H9 (cell line): ENCODE measurements around the gene SLC6A7. TPM values are rescaled to one million over a fixed set of nuclear protein-coding genes. Genes with fewer than 3 reads are reported as not detected.

Experiments used
- DNase-seq: peaks from one replicate; pipeline ENCODE4 v3.0.0-alpha.2; 2017
- H2AFZ ChIP-seq: one replicate; pipeline ENCODE4 v1.6.1; 2013; ENCODE audit warnings: mild to moderate bottlenecking, low read length, control low read depth, moderate library complexity
- H2AK5ac ChIP-seq: 2 replicates; pipeline ENCODE4 v1.6.1; 2013; ENCODE audit warnings: low read length, control low read depth, mixed read lengths; ENCODE audit not compliant: insufficient read length
- H2BK120ac ChIP-seq: one replicate; pipeline ENCODE4 v1.6.1; 2013; ENCODE audit warnings: low read depth, mild to moderate bottlenecking, low read length, control low read depth, inconsistent platforms; ENCODE audit not compliant: poor library complexity, severe bottlenecking
- H2BK12ac ChIP-seq: 2 replicates; pipeline ENCODE4 v1.6.1; 2013; ENCODE audit warnings: low read length, control low read depth, mixed read lengths, low read depth; ENCODE audit not compliant: insufficient read length
- H2BK15ac ChIP-seq: 2 replicates; pipeline ENCODE4 v1.6.1; 2013; ENCODE audit warnings: low read depth, low read length, control low read depth
- H2BK20ac ChIP-seq: one replicate; pipeline ENCODE4 v1.6.1; 2013; ENCODE audit warnings: low read depth, mild to moderate bottlenecking, low read length, control low read depth, inconsistent platforms; ENCODE audit not compliant: poor library complexity, severe bottlenecking
- H2BK5ac ChIP-seq: 2 replicates; pipeline ENCODE4 v1.6.1; 2013; ENCODE audit warnings: low read length, control low read depth, mixed read lengths; ENCODE audit not compliant: insufficient read length
- H3K14ac ChIP-seq: 2 replicates; pipeline ENCODE4 v1.6.1; 2013; ENCODE audit warnings: low read length, control low read depth; ENCODE audit not compliant: insufficient read depth
- H3K18ac ChIP-seq: 2 replicates; pipeline ENCODE4 v1.6.1; 2013; ENCODE audit warnings: low read depth, mild to moderate bottlenecking, mixed read lengths, low read length, control low read depth; ENCODE audit not compliant: insufficient read length
- H3K23ac ChIP-seq: 2 replicates; pipeline ENCODE4 v1.6.1; 2013; ENCODE audit warnings: low read length, control low read depth, mixed read lengths, low read depth; ENCODE audit not compliant: insufficient read length
- H3K23me2 ChIP-seq: 2 replicates; pipeline ENCODE4 v1.6.1; 2013; ENCODE audit warnings: low read depth, mild to moderate bottlenecking, mixed read lengths, low read length, control low read depth; ENCODE audit not compliant: insufficient read length, poor library complexity, severe bottlenecking
- H3K27ac ChIP-seq: 2 replicates; pipeline ENCODE4 v1.5.1; 2013; ENCODE audit warnings: low read length, control low read depth, mixed read lengths, low read depth; ENCODE audit not compliant: insufficient read length
- H3K27me3 ChIP-seq: 2 replicates; pipeline ENCODE4 v1.6.1; 2013; ENCODE audit warnings: low read length, control low read depth, inconsistent platforms; ENCODE audit not compliant: insufficient read depth
- H3K4ac ChIP-seq: 2 replicates; pipeline ENCODE4 v1.6.1; 2013; ENCODE audit warnings: low read depth, mild to moderate bottlenecking, control low read depth, inconsistent platforms, low read length, moderate library complexity
- H3K4me1 ChIP-seq: 2 replicates; pipeline ENCODE4 v1.6.1; 2013; ENCODE audit warnings: low read length, control low read depth, inconsistent platforms; ENCODE audit not compliant: insufficient read depth
- H3K4me2 ChIP-seq: 2 replicates; pipeline ENCODE4 v1.6.1; 2013; ENCODE audit warnings: low read length, control low read depth, mixed read lengths; ENCODE audit not compliant: insufficient read length, insufficient read depth
- H3K56ac ChIP-seq: 2 replicates; pipeline ENCODE4 v1.6.1; 2013; ENCODE audit warnings: low read depth, mild to moderate bottlenecking, mixed read lengths, low read length, control low read depth; ENCODE audit not compliant: insufficient read length
- H3K79me1 ChIP-seq: 2 replicates; pipeline ENCODE4 v1.6.1; 2013; ENCODE audit warnings: low read depth, mild to moderate bottlenecking, moderate library complexity, low read length, control low read depth, inconsistent platforms; ENCODE audit not compliant: insufficient read depth, poor library complexity, severe bottlenecking
- H3K79me2 ChIP-seq: 2 replicates; pipeline ENCODE4 v1.6.1; 2013; ENCODE audit warnings: low read length, control low read depth, inconsistent platforms; ENCODE audit not compliant: insufficient read depth
- H3K9ac ChIP-seq: 2 replicates; pipeline ENCODE4 v1.6.1; 2013; ENCODE audit warnings: low read length, control low read depth, mixed read lengths; ENCODE audit not compliant: insufficient read length; ENCODE audit errors: extremely low read depth
- H3K9me3 ChIP-seq: one replicate; pipeline ENCODE4 v1.6.1; 2013; ENCODE audit warnings: low read depth, low read length, inconsistent platforms; ENCODE audit not compliant: control insufficient read depth
- H3T11ph ChIP-seq: one replicate; pipeline ENCODE4 v1.6.1; 2013; ENCODE audit warnings: mild to moderate bottlenecking, low read length, control low read depth, inconsistent platforms
- H4K20me1 ChIP-seq: one replicate; pipeline ENCODE4 v1.6.1; 2013; ENCODE audit not compliant: control insufficient read depth, insufficient read length, insufficient read depth
- H4K5ac ChIP-seq: 2 replicates; pipeline ENCODE4 v1.6.1; 2013; ENCODE audit warnings: low read depth, mild to moderate bottlenecking, mixed read lengths, low read length, control low read depth; ENCODE audit not compliant: insufficient read length
- H4K8ac ChIP-seq: replicated peaks from 2 replicates; pipeline ENCODE4 v1.6.1; 2013; ENCODE audit warnings: low read length, control low read depth, mixed read lengths, low read depth; ENCODE audit not compliant: insufficient read length
- H4K91ac ChIP-seq: 2 replicates; pipeline ENCODE4 v1.6.1; 2013; ENCODE audit warnings: low read depth, mild to moderate bottlenecking, moderate library complexity, mixed read lengths, low read length, control low read depth; ENCODE audit not compliant: insufficient read length
- H3K27ac Mint-ChIP-seq, 3 experiments: 2 replicates in 2 of 3; 3 replicates in 1 of 3; pipeline ENCODE4 v1.8.0; 2020 to 2021; ENCODE audit warnings: mixed read lengths in 3 of 3, mild to moderate bottlenecking in 1 of 3, moderate library complexity in 1 of 3
- H3K27me3 Mint-ChIP-seq: 2 replicates; pipeline ENCODE4 v1.8.0; 2021; ENCODE audit warnings: low read depth, mild to moderate bottlenecking, moderate library complexity, mixed read lengths
- H3K36me3 Mint-ChIP-seq, 3 experiments: 2 replicates in 2 of 3; 3 replicates in 1 of 3; pipeline ENCODE4 v1.8.0; 2020 to 2021; ENCODE audit warnings: low read depth in 3 of 3, mixed read lengths in 3 of 3; ENCODE audit not compliant: insufficient read depth in 1 of 3
- H3K4me1 Mint-ChIP-seq, 2 experiments: 2 replicates each; pipeline ENCODE4 v1.8.0; 2020; ENCODE audit warnings: mixed read lengths in 2 of 2
- H3K4me3 Mint-ChIP-seq, 2 experiments: 2 replicates in 1 of 2; 3 replicates in 1 of 2; pipeline ENCODE4 v1.8.0; 2020 to 2021; ENCODE audit warnings: mild to moderate bottlenecking in 2 of 2, mixed read lengths in 2 of 2, moderate library complexity in 1 of 2
- H3K9me3 Mint-ChIP-seq, 2 experiments: 2 replicates in 1 of 2; 3 replicates in 1 of 2; pipeline ENCODE4 v1.8.0; 2020; ENCODE audit warnings: mild to moderate bottlenecking in 2 of 2, mixed read lengths in 2 of 2, moderate library complexity in 1 of 2
- WGBS: extraction: QIAGEN DNeasy Blood & Tissue Kit; methylation state at CpG from one replicate; pipeline ENCODE4 v1.1.7; 2013; ENCODE audit warnings: missing lambda C conversion rate, low lambda C conversion rate, mixed read lengths; ENCODE audit not compliant: insufficient read length; ENCODE audit errors: extremely low coverage; 5-methylcytosine and 5-hydroxymethylcytosine counted together
- total RNA-seq: library from RNA; stranded (reverse); gene quantifications from 2 replicates; pipeline ENCODE4 v1.2.1, GENCODE V29; 2021
- TF ChIP-seq, protein P1 (sequence below): fragments of 200-600 bp; sonication (generic); conservative IDR thresholded peaks from 3 replicates; pipeline ENCODE4 v1.8.0; 2021; ENCODE audit warnings: antibody characterized with exemption, mild to moderate bottlenecking

Gene SLC6A7
- total RNA-seq, 1 experiment from 2014 or later = not detected

- Mint-ChIP-seq H3K27me3 (peaks cover 90% of the 10 kb centered on the region), H3K27ac (no peak overlapping the region)
- no peaks in the 10 kb centered on the region for H3K9me3 ChIP-seq
Measured at GRCh38 chr5:150192462-150192861, 2.6 kb downstream of the SLC6A7 start.

More at GRCh38 chr5:150192462-150192861, 2.6 kb downstream of the SLC6A7 start:
- H2BK5ac ChIP-seq = no peak overlapping the region
- H3K27me3 ChIP-seq = peaks cover 35% of the 10 kb centered on the region
- H4K91ac ChIP-seq = no peak overlapping the region
- H3K23me2 ChIP-seq = peaks cover 9% of the 10 kb centered on the region
- no peaks in the 10 kb centered on the region for H4K20me1 ChIP-seq
- no peak overlapping the region for H2BK120ac ChIP-seq
- no peaks in the 10 kb centered on the region for H3K4me1 ChIP-seq
- no peak overlapping the region for H3T11ph ChIP-seq
- no peak overlapping the region for H3K27ac ChIP-seq
- Mint-ChIP-seq H3K9me3 (no peaks in the 10 kb centered on the region), H3K4me3 (no peak overlapping the region), H3K36me3 (no peaks in the 10 kb centered on the region), H3K4me1 (peaks cover 9 to 16% of the 10 kb centered on the region in 2 experiments)
- no peak overlapping the region for H2BK12ac ChIP-seq
- no peak overlapping the region for H4K8ac ChIP-seq
- TF ChIP-seq, protein P1, sequence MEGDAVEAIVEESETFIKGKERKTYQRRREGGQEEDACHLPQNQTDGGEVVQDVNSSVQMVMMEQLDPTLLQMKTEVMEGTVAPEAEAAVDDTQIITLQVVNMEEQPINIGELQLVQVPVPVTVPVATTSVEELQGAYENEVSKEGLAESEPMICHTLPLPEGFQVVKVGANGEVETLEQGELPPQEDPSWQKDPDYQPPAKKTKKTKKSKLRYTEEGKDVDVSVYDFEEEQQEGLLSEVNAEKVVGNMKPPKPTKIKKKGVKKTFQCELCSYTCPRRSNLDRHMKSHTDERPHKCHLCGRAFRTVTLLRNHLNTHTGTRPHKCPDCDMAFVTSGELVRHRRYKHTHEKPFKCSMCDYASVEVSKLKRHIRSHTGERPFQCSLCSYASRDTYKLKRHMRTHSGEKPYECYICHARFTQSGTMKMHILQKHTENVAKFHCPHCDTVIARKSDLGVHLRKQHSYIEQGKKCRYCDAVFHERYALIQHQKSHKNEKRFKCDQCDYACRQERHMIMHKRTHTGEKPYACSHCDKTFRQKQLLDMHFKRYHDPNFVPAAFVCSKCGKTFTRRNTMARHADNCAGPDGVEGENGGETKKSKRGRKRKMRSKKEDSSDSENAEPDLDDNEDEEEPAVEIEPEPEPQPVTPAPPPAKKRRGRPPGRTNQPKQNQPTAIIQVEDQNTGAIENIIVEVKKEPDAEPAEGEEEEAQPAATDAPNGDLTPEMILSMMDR = no peak
- no peak overlapping the region for H2BK15ac ChIP-seq
- no peak overlapping the region for H2BK20ac ChIP-seq
- no peaks in the 10 kb centered on the region for H3K79me2 ChIP-seq
- no peak overlapping the region for H3K4me2 ChIP-seq
- H3K56ac ChIP-seq = no peak overlapping the region
- H2AFZ ChIP-seq = no peak overlapping the region
- no peak overlapping the region for H3K23ac ChIP-seq
- no peak overlapping the region for H3K14ac ChIP-seq
- no peak overlapping the region for H2AK5ac ChIP-seq
- H4K5ac ChIP-seq = no peak overlapping the region
- no CpG with 5 or more reads among the region's 4 CpGs for WGBS
- no peak overlapping the region for H3K9ac ChIP-seq
- H3K4ac ChIP-seq = no peak overlapping the region
- H3K18ac ChIP-seq = no peak overlapping the region
- no peaks in the 10 kb centered on the region for H3K79me1 ChIP-seq
- DNase-seq = no peak
